ENCODE measurements around the gene INPP5D.

Gene INPP5D

GRCh38 chr2:233202531-233202944 is 142.4 kb downstream of the INPP5D start:
- H3K4me1 ChIP-seq (ENCODE audit: control insufficient read depth, low read length) = peaks cover 26% of the 10 kb centered on the region
- H3K9me3 ChIP-seq (ENCODE audit: control insufficient read depth, insufficient read depth, low read length) = no peaks in the 10 kb centered on the region
- no peaks in the 10 kb centered on the region for H3K79me2 ChIP-seq (ENCODE audit: control insufficient read depth, low read length)
- H3K4me3 ChIP-seq (ENCODE audit: low read length) = peak overlapping the region; percentile 30
- no peak for TF ChIP-seq CTCF (IDR thresholded peaks at IDR 0.05; ENCODE audit: low read depth, low read length, poor library complexity, severe bottlenecking)
- no peak for TF ChIP-seq EZH2phosphoT487 (IDR thresholded peaks at IDR 0.05; ENCODE audit: borderline replicate concordance, low read length)
- peaks cover 28% of the 10 kb centered on the region for H3K36me3 ChIP-seq (ENCODE audit: control insufficient read depth, low read length)
- H4K20me1 ChIP-seq (ENCODE audit: control insufficient read depth, insufficient read depth, low read depth, low read length) = no peaks in the 10 kb centered on the region
- H3K27me3 ChIP-seq (ENCODE audit: control insufficient read depth, low read length) = no peaks in the 10 kb centered on the region
- H3K9me2 ChIP-seq (replicated peaks; ENCODE audit: control insufficient read depth, low read length) = no peaks in the 10 kb centered on the region
- 0 out of 2 replicates have a peak, but pooled peaks cover 2% of the 10 kb centered on the region for H3F3A ChIP-seq (ENCODE audit: control insufficient read depth, insufficient read depth)
- H3K27ac ChIP-seq (ENCODE audit: low read depth, low read length) = peak overlapping the region; percentile 14
- H3K4me2 ChIP-seq (ENCODE audit: low read length) = peak overlapping the region; percentile 62

- Histone ChIP-seq H3K4me1 (ENCODE audit: control insufficient read depth, low read length) (peaks cover 26% of the 10 kb centered on the region), H3K9me3 (ENCODE audit: control insufficient read depth, insufficient read depth, low read length) (no peaks in the 10 kb centered on the region), H3K36me3 (ENCODE audit: control insufficient read depth, low read length) (peaks cover 28% of the 10 kb centered on the region), H4K20me1 (ENCODE audit: control insufficient read depth, insufficient read depth, low read depth, low read length) (no peaks in the 10 kb centered on the region), H3K27me3 (ENCODE audit: control insufficient read depth, low read length) (no peaks in the 10 kb centered on the region), H3K9me2 (replicated peaks; ENCODE audit: control insufficient read depth, low read length) (no peaks in the 10 kb centered on the region), H3K4me3 (ENCODE audit: low read length) (peak overlapping the region; percentile 30), H3F3A (ENCODE audit: control insufficient read depth, insufficient read depth) (0 out of 2 replicates have a peak, but pooled peaks cover 2% of the 10 kb centered on the region), H3K79me2 (ENCODE audit: control insufficient read depth, low read length) (no peaks in the 10 kb centered on the region), H3K4me2 (ENCODE audit: low read length) (peak overlapping the region; percentile 62), H3K27ac (ENCODE audit: low read depth, low read length) (peak overlapping the region; percentile 14)
- TF ChIP-seq CTCF (IDR thresholded peaks at IDR 0.05; ENCODE audit: low read depth, low read length, poor library complexity, severe bottlenecking) = no peak
- TF ChIP-seq EZH2phosphoT487 (IDR thresholded peaks at IDR 0.05; ENCODE audit: borderline replicate concordance, low read length) = no peak
Measured at GRCh38 chr2:233203060-233203459, 142.9 kb downstream of the INPP5D start.

- Histone ChIP-seq H3K79me2 (ENCODE audit: control insufficient read depth, low read length) (no peaks in the 10 kb centered on the region), H3K9me2 (replicated peaks; ENCODE audit: control insufficient read depth, low read length) (no peaks in the 10 kb centered on the region), H3K4me3 (ENCODE audit: low read length) (no peak overlapping the region), H3K27me3 (ENCODE audit: control insufficient read depth, low read length) (no peaks in the 10 kb centered on the region), H3K27ac (ENCODE audit: low read depth, low read length) (no peak overlapping the region), H3K4me2 (ENCODE audit: low read length) (no peak overlapping the region), H3F3A (ENCODE audit: control insufficient read depth, insufficient read depth) (0 out of 2 replicates have a peak, but pooled peaks cover 2% of the 10 kb centered on the region), H3K4me1 (ENCODE audit: control insufficient read depth, low read length) (peaks cover 40% of the 10 kb centered on the region), H4K20me1 (ENCODE audit: control insufficient read depth, insufficient read depth, low read depth, low read length) (no peaks in the 10 kb centered on the region), H3K9me3 (ENCODE audit: control insufficient read depth, insufficient read depth, low read length) (no peaks in the 10 kb centered on the region), H3K36me3 (ENCODE audit: control insufficient read depth, low read length) (peaks cover 25% of the 10 kb centered on the region)
- TF ChIP-seq EZH2phosphoT487 (IDR thresholded peaks at IDR 0.05; ENCODE audit: borderline replicate concordance, low read length) (no peak), CTCF (IDR thresholded peaks at IDR 0.05; ENCODE audit: low read depth, low read length, poor library complexity, severe bottlenecking) (no peak)
Measured at GRCh38 chr2:233204286-233204936, 144.3 kb downstream of the INPP5D start.

Measured in DOHH2 (cell line).